ENCODE results near the gene PIK3R3.
A peak's percentile ranks its signal among the peaks of the same experiment; 100 is the strongest.
"Not testable (repeated sequence)": the region's sequence is repeated elsewhere in the genome, so short reads cannot be mapped to it uniquely, and the experiment has no call there.

PIK3R3 gene

DNA sequence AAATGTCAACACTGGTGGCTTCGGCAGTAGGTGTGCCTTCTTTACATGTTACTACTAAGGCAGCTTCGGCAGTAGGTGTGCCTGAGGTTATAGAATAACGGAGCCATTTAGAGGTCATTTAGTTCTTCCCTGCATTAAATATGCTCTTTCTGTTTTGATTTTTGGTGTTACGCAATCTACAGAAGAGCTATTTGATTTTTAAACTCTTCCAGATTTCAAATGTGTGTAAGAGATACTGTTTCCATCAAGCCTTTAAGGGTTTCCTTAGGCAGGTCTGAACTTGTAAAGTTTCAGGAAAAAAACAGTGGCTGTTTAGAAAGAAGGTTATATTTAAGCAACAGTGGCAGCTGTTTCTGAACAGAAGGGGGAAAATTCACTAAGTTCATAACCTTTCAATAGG is 54.8 kb downstream of the PIK3R3 start:
- DNase-seq (ENCODE audit: extremely low spot score, insufficient read length, low read depth) = no peak
- FAIRE-seq = no peak

DNA sequence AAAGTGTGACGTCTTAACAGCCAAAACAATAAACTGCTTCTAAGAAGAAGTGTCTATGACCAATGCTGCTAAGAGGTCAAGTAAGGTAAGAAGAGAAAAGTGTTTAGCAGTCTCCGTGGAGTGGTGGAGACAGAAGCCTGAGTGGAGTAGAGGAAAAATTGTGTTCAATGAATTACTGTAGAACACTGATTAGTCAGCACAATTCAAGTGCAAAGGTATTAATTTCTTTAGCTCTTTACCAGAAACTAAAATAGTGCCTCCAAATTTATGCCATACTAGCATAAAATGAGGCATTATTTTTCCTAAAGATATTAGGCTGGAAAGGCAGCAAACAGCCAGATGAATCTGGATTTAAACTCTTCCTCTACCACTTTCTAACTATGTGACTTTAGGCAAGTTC is 56.1 kb downstream of the PIK3R3 start:
- DNase-seq (ENCODE audit: extremely low spot score, insufficient read length, low read depth) (no peak), FAIRE-seq (peak; percentile 12)

DNA sequence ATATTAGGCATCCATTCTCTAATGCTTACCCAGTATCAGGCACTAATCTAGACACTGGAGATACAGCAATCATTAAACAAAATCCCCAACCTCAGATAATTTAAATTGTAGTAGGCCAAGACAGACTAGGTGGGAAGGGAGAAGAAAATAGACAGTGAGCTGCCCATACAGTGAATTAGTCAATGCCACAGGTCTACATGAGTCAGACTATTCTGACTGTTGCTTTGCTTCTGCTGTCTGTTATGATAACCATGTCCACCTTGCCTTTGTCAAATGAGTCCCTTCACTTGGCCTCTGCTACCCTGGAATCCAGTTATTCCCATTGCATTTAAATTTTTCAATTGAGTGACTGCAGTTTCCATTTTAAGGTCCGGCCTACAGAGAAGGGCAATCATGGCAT is 59.5 kb downstream of the PIK3R3 start:
- no peak for FAIRE-seq
- no peak for DNase-seq (ENCODE audit: extremely low spot score, insufficient read length, low read depth)

DNA sequence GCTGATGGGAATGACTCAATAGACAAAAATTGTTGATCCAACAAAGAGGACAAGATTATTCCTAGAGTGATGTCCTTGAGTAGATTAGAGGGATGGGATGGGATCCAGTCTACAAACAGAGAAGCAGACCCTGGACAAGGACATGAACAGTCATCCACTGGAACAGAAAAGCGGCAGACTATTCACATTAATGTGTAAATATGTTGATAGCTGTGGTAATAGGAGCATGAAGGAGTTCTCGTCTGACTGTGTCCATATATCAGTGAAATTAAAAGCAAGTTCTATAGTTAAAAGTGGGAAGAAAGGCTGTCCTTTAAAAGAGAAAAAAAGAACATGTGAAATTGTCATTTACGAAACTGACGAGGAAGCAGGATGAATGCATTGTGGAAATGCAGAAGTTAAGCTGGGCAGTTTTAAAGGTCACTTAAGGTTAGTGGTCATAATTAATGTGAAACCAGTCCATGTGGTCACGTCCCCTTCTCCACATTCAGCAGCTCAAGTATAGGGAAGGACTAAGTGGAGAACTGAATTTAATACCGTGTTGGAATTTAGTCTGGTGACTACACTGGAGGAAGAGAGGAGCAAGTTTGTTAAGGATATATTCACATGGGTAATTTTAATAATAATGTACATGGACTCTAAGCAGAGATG is 62.1 kb downstream of the PIK3R3 start:
- DNase-seq (ENCODE audit: extremely low spot score, insufficient read length, low read depth) (no peak), FAIRE-seq (peak; percentile 56)

DNA sequence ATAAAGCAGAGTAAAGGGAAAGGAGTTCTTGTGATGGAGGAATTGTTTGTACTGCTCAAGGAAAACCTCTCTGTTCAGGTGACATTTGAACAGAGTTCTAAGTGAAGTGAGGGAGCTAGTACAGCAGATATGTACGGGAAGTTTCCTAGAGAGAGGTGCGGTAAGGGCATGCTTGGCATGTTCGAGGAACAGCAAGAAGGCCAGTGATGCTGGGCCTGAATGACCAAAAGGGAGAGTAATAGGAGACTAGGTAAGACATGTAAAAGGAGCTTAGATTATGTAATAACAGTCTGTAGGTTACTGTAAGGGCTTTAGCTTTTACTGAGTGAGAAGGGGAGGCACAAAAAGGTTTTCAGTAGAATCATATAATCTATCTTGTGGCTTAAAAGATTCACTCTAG is 63.9 kb downstream of the PIK3R3 start:
- no peak for DNase-seq (ENCODE audit: extremely low spot score, insufficient read length, low read depth)
- FAIRE-seq = peak; percentile 49

DNA sequence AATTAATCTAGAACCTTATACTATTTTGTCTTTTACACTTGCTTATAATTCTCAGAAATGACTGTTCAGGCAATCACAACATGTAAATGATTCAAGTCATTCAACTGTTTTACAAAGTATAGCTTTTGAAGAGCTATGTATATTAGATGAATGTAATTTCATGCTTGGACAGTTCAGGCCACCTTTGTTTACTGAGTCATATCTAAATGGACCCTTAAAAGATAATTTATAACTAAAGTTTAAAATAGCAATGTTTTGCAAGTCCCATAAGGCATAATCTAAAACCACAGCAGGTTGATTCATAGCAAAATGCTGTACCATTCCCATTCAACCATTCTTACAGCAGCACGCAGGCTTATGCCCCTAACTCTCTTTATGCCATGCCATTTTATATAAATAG is 64.8 kb downstream of the PIK3R3 start:
- FAIRE-seq (peak; percentile 78), DNase-seq (ENCODE audit: extremely low spot score, insufficient read length, low read depth) (no peak)

DNA sequence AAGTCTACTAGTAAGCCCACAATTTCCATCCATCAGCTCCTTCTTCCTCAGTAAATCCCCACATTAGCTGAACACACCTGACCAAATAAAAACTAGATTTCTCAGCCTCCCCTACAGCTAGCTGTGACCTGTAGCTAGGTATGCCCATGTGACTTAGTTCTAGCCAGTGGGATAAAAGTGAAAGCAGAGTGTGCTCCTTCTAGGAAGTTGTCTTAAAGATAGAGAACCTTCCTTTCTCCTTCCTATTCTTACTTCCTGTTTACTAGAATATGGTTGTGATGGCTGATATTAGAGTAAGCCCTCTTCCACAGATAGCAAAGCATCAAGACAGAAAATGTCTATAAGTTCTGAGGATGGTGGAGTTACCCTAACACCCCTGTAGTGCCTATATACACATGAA is 67.0 kb downstream of the PIK3R3 start:
- DNase-seq (ENCODE audit: extremely low spot score, insufficient read length, low read depth) (no peak), FAIRE-seq (peak; percentile 80)

DNA sequence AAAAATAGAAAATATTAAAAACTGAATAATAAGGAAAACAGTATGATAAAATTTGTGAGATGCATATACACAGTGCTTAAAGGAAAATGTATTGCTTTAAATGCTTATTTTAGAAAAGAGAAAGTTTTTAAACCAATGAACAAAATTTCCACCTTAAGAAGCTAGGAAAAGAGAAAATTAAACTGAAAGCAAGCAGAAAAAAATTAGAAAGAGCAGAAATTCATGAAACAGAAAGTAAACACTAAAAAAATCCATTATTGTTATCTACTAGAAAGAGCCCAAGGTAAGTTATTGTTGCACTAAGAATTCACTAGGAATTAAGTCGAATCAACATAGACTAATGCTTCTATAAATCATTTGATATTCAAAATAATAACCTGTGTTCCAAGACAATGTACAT is 67.7 kb downstream of the PIK3R3 start:
- FAIRE-seq (peak; percentile 24), DNase-seq (ENCODE audit: extremely low spot score, insufficient read length, low read depth) (no peak)

DNA sequence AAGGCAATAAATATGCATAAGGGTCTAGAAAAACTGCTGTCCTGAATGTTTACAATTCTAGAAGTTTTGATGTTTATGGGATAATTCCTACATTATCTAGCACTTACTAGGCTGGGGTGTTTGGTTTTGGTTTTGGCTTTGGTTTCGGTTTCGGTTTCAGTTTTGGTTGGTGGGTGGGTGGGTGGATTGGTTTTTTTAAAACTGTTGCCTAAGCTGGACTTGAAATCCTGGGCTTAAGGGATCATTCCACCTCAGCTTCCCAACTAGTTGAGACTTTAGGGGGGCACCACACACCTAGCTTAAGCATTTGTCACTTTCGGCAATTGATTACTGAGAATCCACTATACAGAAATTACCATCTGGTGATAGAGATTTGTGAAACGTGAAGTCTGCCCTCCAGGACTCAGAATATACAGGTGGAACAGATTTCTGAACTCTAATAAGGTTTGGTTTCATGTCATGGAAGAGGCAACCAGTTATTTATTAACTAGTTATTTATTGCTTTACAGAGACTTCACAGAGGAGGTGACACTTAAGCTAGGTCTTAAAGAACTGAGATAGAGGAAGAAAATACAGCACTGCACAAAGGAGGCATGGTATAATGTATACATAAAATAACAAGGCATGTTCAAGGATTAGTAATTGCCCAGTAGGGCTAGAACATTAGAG is 69.6 kb downstream of the PIK3R3 start:
- DNase-seq (ENCODE audit: extremely low spot score, insufficient read length, low read depth) = no peak
- FAIRE-seq = peak; percentile 87

DNA sequence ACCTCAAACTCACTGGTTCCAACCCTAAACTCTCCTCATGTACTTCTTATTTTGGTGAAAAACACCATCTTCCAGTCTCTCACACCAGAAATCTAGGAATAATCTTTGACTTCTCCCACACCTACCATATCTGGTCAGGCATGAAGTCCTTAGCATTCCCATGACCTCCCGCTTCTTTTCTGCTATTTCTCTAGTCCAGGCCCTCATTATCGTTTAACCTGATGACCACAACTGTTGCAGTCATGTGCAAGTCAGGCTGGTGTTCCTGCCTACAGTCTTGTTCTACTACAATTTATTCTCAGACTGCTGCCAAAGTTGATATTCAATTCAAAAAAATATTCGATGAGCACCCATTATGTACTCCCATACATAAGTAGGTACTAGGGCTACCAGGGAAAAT is 71.3 kb downstream of the PIK3R3 start:
- FAIRE-seq (no peak), DNase-seq (ENCODE audit: extremely low spot score, insufficient read length, low read depth) (no peak)

DNA sequence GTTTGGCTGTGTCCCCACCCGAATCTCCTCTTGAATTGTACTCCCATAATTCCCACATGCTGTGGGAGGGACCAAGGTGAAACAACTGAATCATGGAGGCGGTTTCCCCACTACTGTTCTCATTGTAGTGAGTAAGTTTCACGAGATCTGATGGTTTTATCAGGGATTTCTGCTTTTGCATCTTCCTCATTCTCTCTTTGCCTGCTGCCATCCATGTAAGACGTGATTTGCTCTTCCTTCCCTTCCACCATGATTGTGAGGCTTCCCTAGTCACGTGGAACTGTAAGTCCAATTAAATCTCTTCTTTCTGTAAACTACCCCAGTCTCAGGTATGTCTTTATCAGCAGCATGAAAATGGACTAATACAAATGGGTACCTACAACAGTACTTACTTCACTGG is 73.5 kb downstream of the PIK3R3 start:
- DNase-seq (ENCODE audit: extremely low spot score, insufficient read length, low read depth) (no peak), FAIRE-seq (no peak)

DNA sequence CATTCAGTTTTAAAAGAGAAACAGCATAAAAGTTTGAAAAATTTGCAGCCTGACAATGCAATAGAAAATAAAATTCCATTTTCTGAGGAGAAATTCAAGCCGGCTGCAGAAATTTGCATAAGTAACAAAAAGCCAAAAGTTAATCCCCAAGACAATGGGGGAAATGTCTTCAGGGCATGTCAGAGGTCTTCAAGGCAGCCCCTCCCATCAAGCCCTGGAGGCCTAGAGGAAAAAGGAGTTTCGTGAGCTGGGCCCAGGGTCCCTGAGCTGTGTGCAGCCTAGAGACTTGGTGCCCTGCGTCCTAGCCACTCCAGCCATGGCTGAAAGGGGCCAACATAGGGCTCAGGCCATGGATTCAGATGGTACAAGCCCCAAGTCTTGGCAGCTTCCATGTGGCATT is 74.6 kb downstream of the PIK3R3 start:
- DNase-seq (ENCODE audit: extremely low spot score, insufficient read length, low read depth) (no peak), FAIRE-seq (no peak)

DNA sequence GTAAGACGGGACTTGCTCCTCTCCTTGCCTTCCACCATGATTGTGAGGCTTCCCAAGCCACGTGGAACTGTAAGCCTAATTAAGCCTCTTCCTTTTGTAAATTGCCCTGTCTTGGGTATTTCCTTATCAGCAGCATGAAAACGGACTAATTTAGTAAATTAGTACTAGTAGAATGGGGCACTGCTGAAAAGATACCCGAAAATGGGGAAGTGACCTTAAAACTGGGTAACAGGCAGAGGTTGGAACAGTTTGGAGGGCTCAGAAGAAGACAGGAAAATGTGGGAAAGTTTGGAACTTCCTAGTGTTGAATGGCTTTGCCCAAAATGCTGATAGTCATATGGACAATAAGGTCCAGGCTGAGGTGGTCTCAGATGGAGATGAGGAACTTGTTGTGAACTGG is 75.2 kb downstream of the PIK3R3 start:
- FAIRE-seq; DNase-seq (ENCODE audit: extremely low spot score, insufficient read length, low read depth): not testable (repeated sequence)

DNA sequence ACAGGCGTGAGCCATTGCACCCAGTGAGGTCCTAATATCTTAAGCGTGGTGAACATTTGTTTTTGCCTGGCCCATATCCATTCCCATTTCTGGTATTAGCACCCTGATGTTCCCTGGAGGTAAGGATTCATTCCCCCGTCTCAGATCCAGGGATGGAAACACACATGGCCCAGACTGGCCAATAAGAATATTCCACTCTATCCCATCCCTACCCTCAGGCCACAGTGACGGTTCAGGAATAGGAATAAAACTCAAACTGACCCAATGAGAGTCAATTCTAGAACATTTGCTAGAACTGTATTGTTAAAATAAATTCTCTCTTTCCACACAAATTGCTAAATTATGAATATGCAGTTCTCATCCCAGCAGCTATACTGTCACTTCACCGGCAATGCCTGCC is 76.1 kb downstream of the PIK3R3 start:
- FAIRE-seq (no peak), DNase-seq (ENCODE audit: extremely low spot score, insufficient read length, low read depth) (no peak)

DNA sequence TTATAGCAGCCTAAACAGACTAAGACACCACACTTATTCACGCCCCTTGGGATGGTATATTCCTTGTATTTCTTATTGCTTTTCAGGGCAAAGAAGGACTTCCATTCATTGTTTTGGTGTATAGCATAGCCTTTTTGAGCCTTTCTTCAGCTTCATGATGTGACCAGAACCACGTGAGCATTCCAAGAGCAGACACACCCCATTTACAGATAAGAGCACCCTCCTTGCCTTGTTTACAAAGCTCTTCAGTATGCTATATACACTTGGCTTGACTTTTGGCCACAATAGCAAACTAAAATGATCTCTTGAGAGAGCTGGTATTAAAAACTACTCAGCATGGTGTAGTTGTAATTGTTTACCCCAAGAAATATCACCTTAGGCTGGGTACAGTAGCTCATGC is 78.7 kb downstream of the PIK3R3 start:
- DNase-seq (ENCODE audit: extremely low spot score, insufficient read length, low read depth) (no peak), FAIRE-seq (no peak)

DNA sequence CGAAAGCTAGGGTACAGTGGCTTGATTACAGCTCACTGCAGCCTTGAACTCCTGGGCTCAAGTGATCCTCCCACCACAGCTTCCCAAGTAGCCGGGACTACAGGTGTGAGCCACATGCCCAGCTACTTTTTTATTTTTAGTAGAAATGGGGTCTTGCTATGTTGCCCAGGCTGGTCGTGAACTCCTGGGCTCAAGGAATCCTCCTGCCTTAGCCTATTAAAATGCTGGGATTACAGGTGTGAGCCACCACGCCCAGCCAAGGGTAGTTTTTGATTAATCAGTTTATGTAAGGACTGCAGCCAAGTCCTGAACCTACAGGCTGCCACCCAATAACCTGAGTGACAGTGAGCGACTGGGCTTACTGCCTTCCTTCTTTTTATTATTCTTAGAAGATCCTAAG is 88.3 kb downstream of the PIK3R3 start:
- DNase-seq (ENCODE audit: extremely low spot score, insufficient read length, low read depth) (no peak), FAIRE-seq (no peak)

DNA sequence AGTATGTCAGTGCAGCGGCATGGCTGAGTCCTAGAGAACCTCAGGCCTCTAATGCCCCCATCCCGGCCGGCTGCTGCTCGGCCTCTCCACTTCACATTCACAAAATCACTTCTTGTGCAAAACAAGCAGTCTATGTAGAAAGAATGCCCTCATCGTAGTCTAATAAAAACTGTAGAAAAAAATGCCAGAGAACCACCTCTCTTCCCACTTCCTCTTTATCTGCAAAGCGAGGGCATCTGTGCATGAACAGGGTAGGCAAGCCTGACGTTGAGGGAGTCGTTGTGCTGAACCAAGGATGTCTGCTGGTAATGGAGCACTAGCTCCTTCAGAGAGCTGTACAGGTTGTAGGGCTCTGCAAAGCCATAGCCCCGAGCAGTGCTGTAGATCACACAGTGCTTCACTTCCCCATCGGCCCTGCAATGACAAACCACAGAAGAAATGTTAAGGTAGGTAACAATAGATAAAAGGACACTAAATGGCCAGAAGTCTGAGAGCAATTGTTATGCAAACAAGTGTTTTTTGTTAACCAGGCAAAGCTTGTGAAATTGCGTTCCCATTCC is 88.9 kb downstream of the PIK3R3 start:
- FAIRE-seq (peak; percentile 96), DNase-seq (ENCODE audit: extremely low spot score, insufficient read length, low read depth) (peak; percentile 35)

DNA sequence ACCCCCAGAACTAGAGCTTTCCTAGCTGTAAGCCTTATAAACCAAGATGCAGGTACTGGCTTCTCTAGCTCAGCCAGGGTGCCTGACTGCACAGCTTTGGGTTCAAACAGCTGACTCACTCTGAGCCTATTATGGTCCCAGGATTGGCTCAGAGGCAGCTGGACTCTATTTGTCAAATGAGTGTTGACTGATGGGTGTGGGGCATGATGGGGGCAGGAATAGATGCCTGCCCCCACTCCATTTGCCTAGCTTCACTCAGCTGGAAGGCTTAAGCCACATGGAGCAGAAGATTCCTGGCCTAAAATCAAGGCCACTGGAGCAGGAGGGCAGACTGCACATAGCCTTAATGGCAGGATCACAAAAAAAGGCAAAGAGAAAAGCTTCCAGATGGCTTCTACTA is 90.5 kb downstream of the PIK3R3 start:
- DNase-seq (ENCODE audit: extremely low spot score, insufficient read length, low read depth) (no peak), FAIRE-seq (no peak)

DNA sequence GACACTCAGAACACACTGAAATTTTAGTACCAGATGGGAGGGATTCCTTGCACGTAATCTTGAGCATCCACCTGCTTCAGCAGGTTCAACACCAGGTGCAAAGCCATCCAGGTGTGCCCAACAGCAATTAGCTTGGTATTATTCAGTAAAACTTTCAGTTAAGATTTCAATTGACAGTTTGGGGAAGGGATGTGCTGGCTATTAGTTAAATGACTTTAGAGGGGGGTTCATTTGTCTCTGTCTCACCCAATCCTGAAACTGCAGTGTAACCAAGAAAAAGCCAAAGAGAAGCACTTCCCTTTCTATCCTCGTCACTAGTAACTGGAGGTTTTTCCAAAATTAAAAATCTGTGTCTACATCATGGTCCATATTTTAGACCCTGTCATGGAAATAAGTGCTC is 90.9 kb downstream of the PIK3R3 start:
- FAIRE-seq (no peak), DNase-seq (ENCODE audit: extremely low spot score, insufficient read length, low read depth) (no peak)

DNA sequence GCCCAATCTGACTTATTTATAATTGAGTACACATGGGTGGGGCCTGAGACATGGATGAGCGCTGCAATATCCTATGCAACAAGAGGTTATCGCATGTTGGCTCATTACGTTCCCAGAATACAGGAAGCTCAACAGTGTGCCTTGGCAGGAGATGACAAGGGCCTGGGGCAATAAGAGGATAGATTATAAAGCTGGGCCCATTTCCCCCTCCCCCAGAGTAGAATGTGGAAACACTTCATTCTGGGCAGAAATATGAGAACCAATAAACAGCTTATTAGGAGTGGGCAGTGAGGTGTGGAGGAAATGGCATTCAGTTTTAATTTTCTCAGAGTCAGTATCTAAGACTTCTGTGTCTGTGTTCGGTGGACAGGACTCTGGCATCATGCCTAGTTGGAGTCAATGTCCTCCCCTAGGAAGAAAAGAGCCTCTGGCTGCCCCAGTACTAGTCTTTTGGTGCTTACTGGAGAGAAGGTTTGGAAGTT is 92.8 kb downstream of the PIK3R3 start:
- DNase-seq (ENCODE audit: extremely low spot score, insufficient read length, low read depth) (no peak), FAIRE-seq (no peak)
